RCC 7860 (cell line): ENCODE results near the gene SCYGR1.
"Not testable (repeated sequence)": the region's sequence is repeated elsewhere in the genome, so short reads cannot be mapped to it uniquely, and the experiment has no call there.

Experiments used
- DNase-seq: peaks from one replicate; pipeline ENCODE4 v3.0.0-alpha.2; 2015; ENCODE audit warnings: low spot score
- FAIRE-seq: peaks from 2 replicates; lab custom pipeline; 2012; peaks lifted over from hg19 to GRCh38; lab: Jason Lieb, UNC

The SCYGR1 gene

DNA sequence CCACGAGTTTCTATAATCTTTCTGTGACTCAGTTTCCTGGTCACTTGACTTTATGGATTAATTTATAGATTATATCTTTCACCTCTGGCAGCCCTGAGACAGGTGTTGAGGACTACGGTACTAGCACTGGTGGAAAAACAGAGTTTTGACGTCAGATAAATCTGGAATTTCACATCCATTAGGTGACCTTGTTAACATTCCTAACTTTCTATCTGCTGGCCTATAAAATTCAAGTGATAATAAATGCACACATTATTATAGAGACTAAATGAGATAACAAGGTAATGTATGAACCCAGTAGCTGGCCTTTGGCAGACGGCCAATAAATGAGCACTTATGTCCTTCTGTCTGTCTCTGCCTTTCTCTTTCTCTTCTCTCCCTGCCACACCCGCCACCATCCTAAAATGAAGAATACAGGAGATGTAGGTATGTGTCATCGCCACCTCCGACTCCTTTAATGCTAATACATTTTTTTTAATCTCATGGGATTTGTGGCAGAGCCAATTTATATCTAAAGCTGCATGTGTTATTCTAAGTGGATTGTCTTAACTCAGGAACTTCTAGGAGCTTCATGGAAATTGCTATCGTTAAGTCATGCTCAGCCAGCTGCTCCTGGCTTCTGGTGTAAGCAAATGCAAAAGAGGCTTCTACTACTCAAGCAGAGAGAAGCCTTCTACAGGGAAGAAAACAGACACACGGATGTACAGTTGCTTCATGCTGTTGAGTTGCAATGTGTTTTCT, 10.9 kb downstream of the SCYGR1 start:
- DNase-seq: no peak
- FAIRE-seq: no peak

- no peak for FAIRE-seq
- no peak for DNase-seq
Measured at GRCh38 chr2:227374158-227374557, 13.6 kb downstream of the SCYGR1 start.

DNA sequence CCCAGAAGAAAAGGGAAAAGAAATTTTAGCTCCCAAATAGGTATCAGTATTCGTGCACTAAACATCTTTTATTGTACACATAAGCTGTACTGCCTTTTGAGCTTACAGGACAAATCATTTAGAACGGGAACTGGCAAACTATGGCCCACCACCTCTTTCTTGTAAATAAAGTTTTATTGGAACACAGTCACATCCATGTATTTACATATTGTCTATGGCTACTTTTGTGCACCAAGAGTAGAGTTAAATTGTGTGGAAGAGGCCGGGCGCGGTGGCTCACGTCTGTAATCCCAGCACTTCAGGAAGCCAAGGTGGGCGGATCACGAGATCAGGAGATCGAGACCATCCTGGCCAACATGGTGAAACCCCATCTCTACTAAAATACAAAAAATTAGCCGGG, 14.4 kb downstream of the SCYGR1 start:
- DNase-seq: no peak
- FAIRE-seq: no peak

DNA sequence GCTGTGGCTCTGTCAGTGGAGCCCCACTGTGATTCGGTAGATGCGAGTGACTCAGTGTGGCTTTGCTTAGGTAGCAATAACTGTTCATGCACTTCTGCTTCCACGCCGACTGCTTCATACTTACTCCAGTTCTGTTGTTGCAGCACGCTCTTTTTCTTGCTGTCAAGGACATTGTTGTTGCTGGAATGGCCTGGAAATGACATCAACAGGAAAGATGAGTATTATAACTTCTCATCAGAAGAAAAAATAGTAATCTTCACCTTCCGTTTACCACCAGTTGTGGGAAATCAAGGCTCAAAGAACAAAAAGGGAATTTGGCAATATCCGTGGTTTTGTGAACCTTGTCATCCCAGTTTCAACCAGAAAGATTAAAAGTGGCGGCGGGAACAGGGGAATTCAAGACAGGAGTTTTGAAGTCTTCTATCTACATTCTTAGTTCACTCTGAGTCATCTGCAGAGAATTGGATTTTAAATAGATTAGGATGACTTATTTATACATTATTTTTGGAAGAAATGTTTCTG, 16.9 kb downstream of the SCYGR1 start:
- FAIRE-seq: no peak
- peak; percentile 46 for DNase-seq

DNA sequence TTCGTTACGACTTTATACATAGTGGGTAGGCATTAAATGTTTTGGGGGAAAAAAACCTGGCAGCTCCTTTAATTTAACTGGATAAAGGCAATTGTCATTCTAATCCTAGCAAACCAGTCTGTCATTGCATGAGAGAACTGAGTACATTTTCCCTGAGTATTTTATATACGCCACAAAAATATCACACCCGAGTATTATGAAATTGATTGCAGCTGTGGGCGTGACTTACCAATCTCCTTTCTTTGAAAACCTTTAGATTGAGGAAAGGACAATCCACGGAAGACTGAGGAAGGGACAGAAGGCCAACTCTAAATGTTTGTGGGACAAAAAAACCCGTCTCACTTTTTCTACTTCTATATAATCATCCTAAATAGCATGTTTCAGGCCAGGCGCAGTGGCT, 17.7 kb downstream of the SCYGR1 start:
- no peak for DNase-seq
- FAIRE-seq: no peak

DNA sequence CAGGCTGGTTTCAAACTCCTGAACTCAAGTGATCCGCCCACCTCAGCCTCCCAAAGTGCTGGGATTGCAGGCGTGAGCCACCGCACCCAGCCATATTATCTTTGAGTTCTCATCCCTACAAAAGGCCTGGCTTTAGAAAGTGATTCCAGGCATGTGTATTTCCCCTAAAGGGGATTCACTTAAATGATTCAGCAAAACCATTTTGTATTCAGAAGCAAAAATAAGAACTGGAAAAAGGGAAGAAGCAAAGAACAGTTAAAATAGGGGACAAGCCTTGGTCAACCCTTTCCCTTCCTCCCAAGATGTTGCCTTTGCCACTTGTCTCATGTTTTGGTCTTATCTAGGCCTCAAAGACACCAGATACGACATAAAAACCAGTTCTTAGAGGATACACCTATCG, 19.2 kb downstream of the SCYGR1 start:
- DNase-seq (no peak), FAIRE-seq (no peak)

- no peak for FAIRE-seq
Measured at GRCh38 chr2:227367427-227367795, 20.3 kb downstream of the SCYGR1 start.

DNA sequence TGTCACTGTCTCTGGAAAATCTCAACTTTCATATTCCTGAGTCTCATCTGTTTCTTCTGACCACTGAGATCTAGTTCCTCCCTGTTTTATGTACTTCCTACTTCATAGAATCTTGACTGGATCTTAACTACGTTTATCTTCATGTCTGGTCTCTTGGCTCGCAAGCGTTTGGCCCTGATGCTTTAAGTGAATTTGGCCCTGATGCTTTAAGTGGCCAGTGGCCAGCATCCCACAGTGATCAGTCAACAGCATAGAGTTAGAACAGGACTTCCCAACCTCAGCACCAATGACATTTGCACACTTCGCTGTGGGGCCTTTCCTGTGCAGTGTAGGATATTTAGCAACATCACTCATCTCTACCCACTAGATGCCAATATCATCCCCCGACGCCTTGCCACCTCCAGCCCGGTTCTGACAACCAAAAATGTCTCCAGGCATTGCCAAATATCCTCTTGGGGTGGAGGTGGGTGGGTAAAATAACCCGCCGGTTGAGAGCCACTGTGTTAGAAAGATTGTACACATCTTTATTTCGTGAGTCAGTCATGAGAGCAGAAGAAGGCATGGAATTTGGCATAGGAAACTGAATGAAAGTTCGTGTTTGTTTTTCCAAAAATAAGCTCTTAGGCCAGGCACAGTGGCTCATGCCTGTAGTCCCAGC, 20.9 kb downstream of the SCYGR1 start:
- DNase-seq: no peak
- FAIRE-seq: no peak

More at GRCh38 chr2:227367427-227367795, 20.3 kb downstream of the SCYGR1 start:
- DNase-seq: no peak

DNA sequence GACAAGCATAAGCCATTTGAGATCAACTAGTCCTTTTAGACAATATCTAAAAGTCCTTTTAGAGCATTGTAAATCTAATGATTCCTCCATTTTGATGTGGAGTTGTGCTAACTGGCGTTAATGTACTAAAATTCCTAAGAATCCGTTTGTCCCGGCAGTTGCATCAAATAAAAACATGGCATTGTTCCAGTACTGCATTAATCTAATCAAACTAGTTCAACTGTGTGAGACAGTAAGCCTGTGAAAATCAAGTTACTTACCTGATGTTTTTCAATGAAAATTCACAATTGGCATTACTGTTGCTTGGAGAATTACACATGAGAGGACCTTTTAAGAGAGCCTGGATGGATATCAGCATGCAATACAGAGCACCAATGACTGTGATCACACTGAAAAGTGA, 21.9 kb downstream of the SCYGR1 start:
- FAIRE-seq: no peak
- DNase-seq: no peak

- FAIRE-seq, DNase-seq: not testable (repeated sequence)
Measured at GRCh38 chr2:227364585-227365263, 23.0 kb downstream of the SCYGR1 start.

DNA sequence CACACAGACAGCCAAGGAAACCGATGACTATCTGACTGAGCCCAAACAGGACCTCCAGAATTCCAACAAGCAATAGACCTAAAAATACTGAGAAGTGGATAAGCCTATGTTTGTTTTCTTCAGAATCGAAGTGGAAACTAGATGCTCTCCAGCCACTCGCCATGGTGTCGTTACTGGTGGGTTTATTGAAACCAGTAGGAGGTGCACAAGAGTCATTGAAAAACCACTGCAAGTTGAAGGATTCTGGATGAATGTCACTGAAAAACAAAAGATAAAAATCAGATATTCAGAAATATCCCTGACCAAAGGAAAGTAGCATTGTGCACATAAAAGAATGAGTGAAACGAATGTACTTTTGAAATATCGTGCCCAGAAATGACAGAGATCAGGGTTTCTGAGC, 24.0 kb downstream of the SCYGR1 start:
- DNase-seq (no peak), FAIRE-seq (no peak)

DNA sequence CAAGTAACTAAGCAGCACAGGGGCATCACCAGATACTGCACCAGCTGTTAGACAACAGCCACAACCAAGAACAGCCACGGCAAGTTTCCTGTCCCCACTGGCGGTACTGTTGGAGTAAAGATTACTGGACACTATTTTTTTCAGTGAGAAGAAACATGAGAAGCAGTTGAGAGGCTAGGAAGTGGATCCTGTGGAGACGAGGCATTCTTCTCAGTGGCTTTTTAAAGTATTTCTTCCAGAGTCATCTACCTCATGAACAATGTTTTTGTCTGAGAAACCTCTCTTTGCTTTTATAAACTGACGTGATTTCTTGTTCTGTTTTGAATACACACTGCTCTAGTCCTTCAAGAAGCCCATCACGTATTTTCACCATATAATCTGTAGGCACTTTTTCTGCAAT, 27.4 kb downstream of the SCYGR1 start:
- DNase-seq (no peak), FAIRE-seq (no peak)

- FAIRE-seq: no peak
- DNase-seq: no peak
Measured at GRCh38 chr2:227351639-227352038, 36.1 kb downstream of the SCYGR1 start.

DNA sequence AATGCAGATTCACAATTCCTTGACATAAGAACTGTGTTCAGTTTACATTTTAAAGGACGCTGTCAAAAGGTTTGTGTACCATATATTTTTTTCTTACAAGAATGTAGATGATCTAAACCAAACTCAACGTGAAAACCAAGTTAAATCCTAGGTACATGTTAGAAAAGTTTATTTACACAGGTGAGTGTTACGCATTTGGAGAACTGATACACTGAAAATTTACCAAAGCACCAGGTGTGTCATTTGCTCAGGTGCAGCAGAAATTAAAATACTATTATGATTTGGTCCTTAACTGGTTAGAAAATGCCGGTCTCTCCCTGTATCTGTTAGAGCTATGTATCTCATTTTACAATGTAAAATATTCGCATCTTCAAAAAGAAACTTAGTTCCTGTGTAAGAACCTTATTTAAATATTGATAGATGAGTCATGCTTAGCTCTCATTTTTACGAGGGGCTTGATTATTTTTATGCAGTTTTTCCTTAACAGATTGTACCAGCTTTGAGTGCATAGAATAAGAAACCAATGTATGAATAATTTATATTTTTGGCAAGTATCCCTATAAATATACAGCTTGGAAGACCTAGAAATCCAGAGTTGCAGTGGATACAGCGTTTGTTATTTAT, 37.6 kb downstream of the SCYGR1 start:
- FAIRE-seq (no peak), DNase-seq (no peak)

GRCh38 chr2:227348324-227348723, 39.4 kb downstream of the SCYGR1 start:
- DNase-seq (no peak), FAIRE-seq (no peak)

DNA sequence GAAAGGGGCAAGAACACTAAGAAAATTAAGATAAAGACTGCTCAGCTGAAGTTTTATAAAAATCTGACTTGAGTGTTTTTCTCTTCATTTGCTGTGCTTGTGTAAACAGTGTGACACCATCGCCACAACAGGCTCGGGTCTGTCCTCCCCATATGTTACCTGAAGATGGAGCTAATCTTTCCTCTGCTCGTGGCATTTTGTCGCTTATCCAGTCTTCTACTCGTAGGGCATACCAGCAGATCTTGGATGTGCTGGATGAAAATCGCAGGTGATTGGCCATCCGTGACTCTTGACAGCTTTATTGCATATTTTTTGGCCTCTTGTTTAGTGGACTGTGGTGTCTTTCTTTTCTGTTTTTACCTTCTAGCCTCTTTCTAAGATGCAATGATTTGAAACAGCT, 40.6 kb downstream of the SCYGR1 start:
- FAIRE-seq (no peak), DNase-seq (no peak)

DNA sequence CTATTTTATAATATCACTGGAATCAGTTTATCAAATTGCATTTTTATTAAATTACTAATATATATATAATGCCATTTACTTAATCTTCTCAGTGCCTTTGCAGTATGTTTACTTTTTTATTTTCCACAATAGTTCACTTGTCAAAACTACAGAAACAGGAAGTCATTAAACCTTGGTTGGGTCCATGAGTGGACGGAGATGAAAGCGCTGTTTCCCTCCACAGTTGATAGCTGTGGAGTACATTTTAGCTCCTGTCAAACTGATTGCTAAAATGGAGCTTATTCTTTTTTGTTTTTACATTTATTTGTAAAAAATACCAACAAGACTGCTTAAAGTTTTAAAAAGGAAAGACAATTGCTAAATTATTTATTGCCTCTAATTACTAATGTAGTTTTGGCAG, 43.5 kb downstream of the SCYGR1 start:
- DNase-seq (no peak), FAIRE-seq (no peak)

- no peak for FAIRE-seq
- no peak for DNase-seq
Measured at GRCh38 chr2:227341553-227341952, 46.2 kb downstream of the SCYGR1 start.

GRCh38 chr2:227340106-227340505, 47.6 kb downstream of the SCYGR1 start:
- DNase-seq (no peak), FAIRE-seq (no peak)

- FAIRE-seq: no peak
- no peak for DNase-seq
Measured at GRCh38 chr2:227339098-227339599, 48.6 kb downstream of the SCYGR1 start.
